T1000 (cell line): ENCODE data around the gene GEN1.
"Not testable (repeated sequence)": the region's sequence is repeated elsewhere in the genome, so short reads cannot be mapped to it uniquely, and the experiment has no call there.

ENCODE experiments used
- DNase-seq: peaks from one replicate; lab custom pipeline; 2025; ENCODE audit warnings: mixed read lengths; lab: John Stamatoyannopoulos, UW

The GEN1 gene

GRCh38 chr2:17823646-17824045 lies 69.7 kb downstream of the GEN1 start:
- not testable (repeated sequence) for DNase-seq

GRCh38 chr2:17827316-17827715 lies 73.4 kb downstream of the GEN1 start:
- no peak for DNase-seq

GRCh38 chr2:17827785-17828184 lies 73.8 kb downstream of the GEN1 start:
- no peak for DNase-seq

DNA sequence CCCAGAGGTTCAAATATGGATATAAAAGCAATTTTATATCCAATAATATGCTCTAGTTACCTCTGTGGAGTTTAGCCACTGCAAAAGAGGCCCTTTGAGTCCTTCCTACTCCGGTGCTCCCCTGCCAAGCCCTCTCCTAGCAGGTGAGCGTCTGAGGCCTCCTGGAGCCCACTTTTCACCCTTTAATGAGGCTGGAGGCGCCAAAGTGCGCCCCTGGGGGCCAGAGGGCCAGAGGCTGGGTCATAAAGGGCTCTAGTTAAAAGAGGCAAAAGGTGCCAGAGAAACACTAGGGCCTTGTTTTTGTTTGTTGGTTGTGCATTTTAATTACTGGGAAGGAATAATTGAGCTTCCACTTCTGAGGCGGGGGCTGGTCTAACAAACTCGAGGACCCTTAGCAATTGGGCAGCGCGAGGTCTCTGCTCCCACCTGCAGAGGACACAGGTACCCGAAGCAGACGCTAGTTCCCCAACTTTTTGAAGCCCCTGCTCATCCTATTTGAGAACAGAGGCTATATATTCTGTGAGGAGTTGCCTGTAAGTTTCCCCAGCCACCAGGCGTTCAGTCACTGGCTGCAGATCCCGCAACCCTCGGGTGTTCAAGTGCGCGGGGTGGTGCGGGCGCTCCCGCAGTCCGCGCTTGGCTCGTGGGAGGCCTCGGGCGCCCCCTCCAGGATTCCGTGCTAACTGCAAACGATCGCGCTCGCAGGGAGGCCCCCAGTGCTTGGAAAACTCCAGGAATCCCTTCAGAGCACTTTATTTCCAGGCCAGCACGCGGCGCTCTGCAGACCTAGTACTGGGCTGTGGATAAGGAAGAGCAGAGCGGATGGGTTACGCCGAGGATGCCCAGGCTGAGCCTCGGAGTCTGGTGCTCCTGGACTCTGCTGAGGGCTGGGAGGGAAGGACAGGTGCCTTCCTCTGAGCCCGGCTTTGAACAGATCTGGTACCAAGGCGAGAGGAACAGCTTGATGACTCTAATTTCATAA lies 76.4 kb downstream of the GEN1 start:
- no peak for DNase-seq

DNA sequence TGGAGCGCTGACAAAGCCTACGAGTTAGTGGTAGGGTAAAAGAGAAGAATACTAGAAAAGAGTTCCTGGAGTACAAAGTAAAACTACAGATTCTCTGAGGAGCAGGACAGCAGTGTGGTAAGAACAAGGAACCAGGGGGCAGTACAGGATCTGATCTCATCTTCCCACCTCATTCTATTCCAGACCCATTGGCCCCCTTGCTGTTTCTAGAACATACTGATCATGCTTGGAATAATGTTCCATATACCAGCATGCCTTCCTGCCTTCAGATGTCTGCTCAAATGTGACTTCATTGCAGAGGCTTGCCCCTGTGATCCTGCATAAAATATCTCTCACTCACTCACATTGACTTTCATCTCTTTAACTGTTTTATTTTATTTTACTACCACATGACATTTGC lies 81.6 kb downstream of the GEN1 start:
- no peak for DNase-seq
